Measurements from ENCODE around the gene TMEM213.

Gene TMEM213

GRCh38 chr7:138755842-138756590 is 41.8 kb upstream of the TMEM213 start:
- FAIRE-seq (no peak), DNase-seq (ENCODE audit: insufficient read length, low spot score) (no peak)
- TF ChIP-seq PAX5 (IDR thresholded peaks at IDR 0.05; ENCODE audit: insufficient read depth, low read length, severe bottlenecking) (no peak), POU2F2 (IDR thresholded peaks at IDR 0.05; ENCODE audit: low read depth, low read length) (no peak), POLR2AphosphoS5 (IDR thresholded peaks at IDR 0.05; ENCODE audit: low read depth, low read length) (no peak), TAF1 (IDR thresholded peaks at IDR 0.05; ENCODE audit: low read depth, low read length) (no peak), SPI1 (IDR thresholded peaks at IDR 0.05; ENCODE audit: low read depth, low read length) (no peak), POLR2A (IDR thresholded peaks at IDR 0.05; ENCODE audit: low read depth, low read length) (no peak)

DNA sequence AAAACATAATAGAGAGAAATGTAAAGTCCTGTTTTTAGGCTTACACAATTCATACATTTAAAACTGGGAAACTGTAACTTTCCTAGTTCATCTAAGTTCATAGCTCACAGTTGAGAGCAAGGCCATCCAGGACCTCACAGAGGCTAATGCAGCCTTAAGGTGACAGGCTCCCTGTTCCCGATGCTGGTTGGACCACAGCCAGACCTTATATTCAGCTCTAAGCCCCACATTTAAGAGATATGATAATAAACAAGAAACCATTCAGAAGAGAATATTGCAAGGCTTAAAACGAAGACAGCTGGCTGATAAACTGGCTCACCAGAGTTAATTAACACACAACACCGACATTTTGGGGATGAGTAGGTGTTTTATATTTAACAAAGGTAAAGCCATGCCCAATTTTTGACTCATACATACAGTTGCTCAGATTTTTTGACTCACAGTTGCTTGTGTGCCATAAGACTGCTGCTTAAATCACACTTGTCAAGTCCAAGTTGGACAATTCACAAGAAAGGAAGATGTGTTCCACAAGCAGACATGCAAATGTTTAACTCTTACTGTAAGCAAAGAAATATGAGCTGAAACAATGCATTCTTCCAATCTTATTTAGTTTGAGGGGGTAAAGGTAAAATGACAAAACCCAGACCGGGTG is 41.1 kb upstream of the TMEM213 start:
- TF ChIP-seq SPI1 (IDR thresholded peaks at IDR 0.05; ENCODE audit: low read depth, low read length): no peak
- TF ChIP-seq POU2F2 (IDR thresholded peaks at IDR 0.05; ENCODE audit: low read depth, low read length): no peak
- no peak for TF ChIP-seq POLR2A (IDR thresholded peaks at IDR 0.05; ENCODE audit: low read depth, low read length)
- TF ChIP-seq POLR2AphosphoS5 (IDR thresholded peaks at IDR 0.05; ENCODE audit: low read depth, low read length): no peak
- TF ChIP-seq PAX5 (IDR thresholded peaks at IDR 0.05; ENCODE audit: insufficient read depth, low read length, severe bottlenecking): no peak
- no peak for TF ChIP-seq TAF1 (IDR thresholded peaks at IDR 0.05; ENCODE audit: low read depth, low read length)
- no peak for DNase-seq (ENCODE audit: insufficient read length, low spot score)
- no peak for FAIRE-seq

- no peak for DNase-seq (ENCODE audit: insufficient read length, low spot score)
- no peak for TF ChIP-seq PAX5 (IDR thresholded peaks at IDR 0.05; ENCODE audit: insufficient read depth, low read length, severe bottlenecking)
- no peak for TF ChIP-seq SPI1 (IDR thresholded peaks at IDR 0.05; ENCODE audit: low read depth, low read length)
- no peak for TF ChIP-seq POU2F2 (IDR thresholded peaks at IDR 0.05; ENCODE audit: low read depth, low read length)
- no peak for TF ChIP-seq TAF1 (IDR thresholded peaks at IDR 0.05; ENCODE audit: low read depth, low read length)
- TF ChIP-seq POLR2AphosphoS5 (IDR thresholded peaks at IDR 0.05; ENCODE audit: low read depth, low read length): no peak
- TF ChIP-seq POLR2A (IDR thresholded peaks at IDR 0.05; ENCODE audit: low read depth, low read length): no peak
These were observed 29.6 kb upstream of the TMEM213 start for GRCh38 chr7:138768241-138768640.

GRCh38 chr7:138770904-138771303 is 26.9 kb upstream of the TMEM213 start:
- DNase-seq (ENCODE audit: insufficient read length, low spot score) (no peak), FAIRE-seq (no peak)
- no peak for TF ChIP-seq POU2F2 (IDR thresholded peaks at IDR 0.05; ENCODE audit: low read depth, low read length)
- no peak for TF ChIP-seq SPI1 (IDR thresholded peaks at IDR 0.05; ENCODE audit: low read depth, low read length)
- no peak for TF ChIP-seq POLR2A (IDR thresholded peaks at IDR 0.05; ENCODE audit: low read depth, low read length)
- no peak for TF ChIP-seq TAF1 (IDR thresholded peaks at IDR 0.05; ENCODE audit: low read depth, low read length)
- no peak for TF ChIP-seq POLR2AphosphoS5 (IDR thresholded peaks at IDR 0.05; ENCODE audit: low read depth, low read length)
- no peak for TF ChIP-seq PAX5 (IDR thresholded peaks at IDR 0.05; ENCODE audit: insufficient read depth, low read length, severe bottlenecking)

More at GRCh38 chr7:138768241-138768640, 29.6 kb upstream of the TMEM213 start:
- no peak for FAIRE-seq

- TF ChIP-seq POLR2A (IDR thresholded peaks at IDR 0.05; ENCODE audit: low read depth, low read length) (no peak), POU2F2 (IDR thresholded peaks at IDR 0.05; ENCODE audit: low read depth, low read length) (no peak), POLR2AphosphoS5 (IDR thresholded peaks at IDR 0.05; ENCODE audit: low read depth, low read length) (no peak), PAX5 (IDR thresholded peaks at IDR 0.05; ENCODE audit: insufficient read depth, low read length, severe bottlenecking) (no peak), TAF1 (IDR thresholded peaks at IDR 0.05; ENCODE audit: low read depth, low read length) (no peak), SPI1 (IDR thresholded peaks at IDR 0.05; ENCODE audit: low read depth, low read length) (no peak)
- DNase-seq (ENCODE audit: insufficient read length, low spot score) (no peak), FAIRE-seq (no peak)
These were observed 24.6 kb upstream of the TMEM213 start for GRCh38 chr7:138773176-138773575.

GRCh38 chr7:138773817-138774216 is 24.0 kb upstream of the TMEM213 start:
- DNase-seq (ENCODE audit: insufficient read length, low spot score): no peak
- no peak for FAIRE-seq
- TF ChIP-seq TAF1 (IDR thresholded peaks at IDR 0.05; ENCODE audit: low read depth, low read length): no peak
- no peak for TF ChIP-seq POLR2A (IDR thresholded peaks at IDR 0.05; ENCODE audit: low read depth, low read length)
- TF ChIP-seq PAX5 (IDR thresholded peaks at IDR 0.05; ENCODE audit: insufficient read depth, low read length, severe bottlenecking): no peak
- no peak for TF ChIP-seq POLR2AphosphoS5 (IDR thresholded peaks at IDR 0.05; ENCODE audit: low read depth, low read length)
- no peak for TF ChIP-seq SPI1 (IDR thresholded peaks at IDR 0.05; ENCODE audit: low read depth, low read length)
- no peak for TF ChIP-seq POU2F2 (IDR thresholded peaks at IDR 0.05; ENCODE audit: low read depth, low read length)

DNA sequence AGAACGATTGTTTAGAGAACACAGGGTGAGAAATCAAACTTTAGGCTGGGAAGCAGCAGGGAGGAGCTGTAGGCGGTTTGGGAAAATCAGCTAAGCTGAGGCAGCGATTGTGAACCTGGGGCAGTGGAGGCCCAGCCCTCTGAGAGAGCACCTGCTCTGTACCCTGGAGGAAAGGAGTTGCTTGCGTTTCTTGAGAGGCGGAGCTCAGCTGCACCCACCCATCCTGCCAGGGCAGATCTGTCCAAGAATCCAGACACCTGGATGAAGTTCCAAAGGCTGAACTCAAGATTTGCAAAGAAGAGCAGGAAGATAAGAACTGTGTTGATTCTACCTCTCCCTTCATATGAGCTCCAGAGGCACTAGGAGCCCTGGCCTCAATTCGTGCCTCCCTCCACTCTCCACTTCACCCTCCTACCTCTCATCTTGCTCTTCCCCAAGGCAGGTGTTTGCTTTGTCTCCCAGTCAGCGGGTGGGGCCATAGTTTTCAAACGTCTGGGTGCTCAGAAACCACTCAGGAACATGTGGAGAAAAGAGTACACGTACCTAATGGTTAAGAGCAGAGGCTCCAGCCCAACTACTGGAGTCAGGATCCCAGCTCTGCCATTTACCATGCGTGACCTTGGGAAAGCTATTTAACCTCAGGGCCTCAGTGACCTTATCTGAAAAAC is 21.5 kb upstream of the TMEM213 start:
- TF ChIP-seq TAF1 (IDR thresholded peaks at IDR 0.05; ENCODE audit: low read depth, low read length): no peak
- no peak for TF ChIP-seq POLR2A (IDR thresholded peaks at IDR 0.05; ENCODE audit: low read depth, low read length)
- TF ChIP-seq PAX5 (IDR thresholded peaks at IDR 0.05; ENCODE audit: insufficient read depth, low read length, severe bottlenecking): no peak
- no peak for TF ChIP-seq SPI1 (IDR thresholded peaks at IDR 0.05; ENCODE audit: low read depth, low read length)
- TF ChIP-seq POLR2AphosphoS5 (IDR thresholded peaks at IDR 0.05; ENCODE audit: low read depth, low read length): no peak
- no peak for TF ChIP-seq POU2F2 (IDR thresholded peaks at IDR 0.05; ENCODE audit: low read depth, low read length)
- FAIRE-seq: no peak

DNA sequence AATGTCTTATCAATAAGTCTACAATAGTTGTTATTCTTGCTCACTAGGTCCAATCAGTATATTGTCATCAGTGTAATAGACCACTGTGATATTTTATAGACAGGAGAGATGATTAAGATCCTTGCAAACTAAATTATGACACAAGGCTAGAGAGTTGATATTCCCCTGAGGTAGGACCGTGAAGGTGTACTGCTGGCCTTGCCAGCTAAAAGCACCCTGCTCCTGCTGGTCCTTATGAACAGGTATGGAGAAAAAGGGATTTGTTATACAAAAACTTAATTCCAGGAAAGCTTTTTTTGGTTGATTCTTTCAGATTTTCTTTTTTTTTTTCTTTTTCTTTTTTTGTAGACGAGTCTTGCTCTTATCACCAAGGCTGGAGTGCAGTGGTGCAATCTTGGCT is 16.8 kb upstream of the TMEM213 start:
- no peak for FAIRE-seq
- TF ChIP-seq POLR2AphosphoS5 (IDR thresholded peaks at IDR 0.05; ENCODE audit: low read depth, low read length) (no peak), SPI1 (IDR thresholded peaks at IDR 0.05; ENCODE audit: low read depth, low read length) (no peak), POLR2A (IDR thresholded peaks at IDR 0.05; ENCODE audit: low read depth, low read length) (no peak), PAX5 (IDR thresholded peaks at IDR 0.05; ENCODE audit: insufficient read depth, low read length, severe bottlenecking) (no peak), POU2F2 (IDR thresholded peaks at IDR 0.05; ENCODE audit: low read depth, low read length) (no peak), TAF1 (IDR thresholded peaks at IDR 0.05; ENCODE audit: low read depth, low read length) (no peak)
- no peak for DNase-seq (ENCODE audit: insufficient read length, low spot score)

More for the DNA sequence above, 21.5 kb upstream of the TMEM213 start:
- DNase-seq (ENCODE audit: insufficient read length, low spot score): no peak

- no peak for DNase-seq (ENCODE audit: insufficient read length, low spot score)
- TF ChIP-seq POU2F2 (IDR thresholded peaks at IDR 0.05; ENCODE audit: low read depth, low read length) (no peak), PAX5 (IDR thresholded peaks at IDR 0.05; ENCODE audit: insufficient read depth, low read length, severe bottlenecking) (no peak), POLR2A (IDR thresholded peaks at IDR 0.05; ENCODE audit: low read depth, low read length) (no peak), TAF1 (IDR thresholded peaks at IDR 0.05; ENCODE audit: low read depth, low read length) (no peak), POLR2AphosphoS5 (IDR thresholded peaks at IDR 0.05; ENCODE audit: low read depth, low read length) (no peak)
- no peak for FAIRE-seq
These were observed 13.1 kb upstream of the TMEM213 start for GRCh38 chr7:138784692-138785091.

Data from GM12891 (cell line).